Mucosa of gallbladder (tissue), 1 donor: Measurements from ENCODE around the gene TUBGCP6. TPM values are rescaled to one million over a fixed set of nuclear protein-coding genes. Genes with fewer than 3 reads are reported as not detected.

Source experiments
- DNase-seq: peaks from one replicate; pipeline ENCODE4 v3.0.0-alpha.2; 2020; ENCODE audit warnings: low spot score
- total RNA-seq: library from RNA; stranded (reverse); gene quantifications from one replicate; pipeline ENCODE4 v1.2.1, GENCODE V29; 2021
- donor health status: DM: no; HTN: no; CAD: no.

TUBGCP6 gene
- total RNA-seq, 1 donor from 2014 or later = 64.4 TPM

DNA sequence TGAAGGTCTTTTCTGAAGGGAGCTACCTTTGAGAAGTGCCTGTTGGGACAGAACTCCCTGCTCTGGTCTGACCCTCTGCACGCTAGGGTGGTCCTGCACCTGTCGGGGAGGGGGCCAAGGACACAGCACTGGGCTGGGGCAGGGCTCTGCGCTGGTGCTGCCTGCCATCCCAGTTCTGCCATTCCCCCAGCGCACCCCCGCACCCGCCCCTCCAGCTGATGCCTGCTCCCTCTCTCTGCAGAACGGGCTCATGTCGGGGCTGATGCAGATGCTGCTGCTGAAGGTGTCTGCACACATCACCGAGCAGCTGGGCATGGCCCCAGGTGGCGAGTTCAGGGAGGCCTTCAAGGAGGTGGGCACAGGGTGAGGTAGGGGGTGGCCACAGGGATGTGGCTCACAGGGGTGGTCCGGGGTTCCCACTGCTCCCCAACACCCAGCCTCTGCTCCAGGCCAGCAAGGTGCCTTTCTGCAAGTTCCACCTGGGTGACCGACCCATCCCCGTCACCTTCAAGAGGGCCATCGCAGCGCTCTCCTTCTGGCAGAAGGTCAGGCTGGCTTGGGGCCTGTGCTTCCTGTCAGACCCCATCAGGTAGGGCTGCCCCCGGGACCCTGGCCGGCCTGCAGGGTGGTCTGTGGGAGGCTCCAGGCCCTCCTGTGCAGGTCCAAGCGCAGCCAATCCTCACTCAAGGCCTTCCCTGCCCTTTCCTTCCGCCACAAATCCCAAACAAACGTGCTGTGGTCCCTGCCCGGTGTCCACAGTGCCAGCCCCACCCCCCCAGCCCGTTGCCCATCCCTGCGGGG, 47.6 kb downstream of the TUBGCP6 start:
- DNase-seq = no peak

GRCh38 chr22:50196256-50196655, 48.6 kb downstream of the TUBGCP6 start:
- no peak for DNase-seq

DNA sequence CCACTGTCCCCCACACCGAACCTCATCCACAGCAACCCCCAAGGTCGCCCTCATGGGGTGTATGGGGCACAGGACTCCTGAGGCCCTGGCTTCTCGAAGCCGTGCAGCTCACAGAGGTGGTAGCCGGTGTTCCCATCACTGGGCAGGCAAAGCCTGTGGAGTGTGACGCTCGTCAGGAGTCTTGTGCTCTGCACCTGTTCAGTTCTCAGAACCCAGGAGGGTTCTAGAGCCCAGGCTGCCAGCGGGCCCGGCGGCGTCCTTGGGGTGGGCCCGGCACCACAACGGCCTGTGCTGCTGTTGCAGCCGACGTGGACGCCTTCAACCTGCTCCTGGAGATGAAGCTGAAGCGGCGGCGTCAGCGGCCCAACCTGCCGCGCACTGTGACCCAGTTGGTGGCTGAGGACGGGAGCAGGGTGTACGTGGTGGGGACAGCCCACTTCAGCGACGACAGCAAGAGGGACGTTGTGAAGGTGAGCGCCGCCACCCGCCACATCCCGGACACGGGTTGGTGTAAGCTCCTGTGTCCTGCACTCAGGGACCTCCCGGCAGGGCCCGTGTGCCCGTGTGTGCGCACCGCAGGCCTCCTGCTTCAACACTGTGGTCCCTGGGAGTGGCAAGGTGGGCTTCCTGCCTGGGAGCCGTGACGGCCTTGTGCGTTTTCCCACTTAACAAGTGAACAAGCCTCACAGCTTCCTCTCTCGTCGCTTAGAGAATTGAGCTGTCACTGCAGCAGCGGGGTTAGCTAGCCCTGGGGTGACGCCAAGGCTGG, 50.6 kb downstream of the TUBGCP6 start:
- no peak for DNase-seq

- DNase-seq = no peak
These were observed 51.2 kb downstream of the TUBGCP6 start for GRCh38 chr22:50193621-50194020.

- no peak for DNase-seq
These were observed 52.2 kb downstream of the TUBGCP6 start for GRCh38 chr22:50192436-50193204.

GRCh38 chr22:50190941-50191741, 53.7 kb downstream of the TUBGCP6 start:
- peak; percentile 49 for DNase-seq

- peak; percentile 76 for DNase-seq
These were observed 54.5 kb downstream of the TUBGCP6 start for GRCh38 chr22:50190182-50190940.

- no peak for DNase-seq
These were observed 55.0 kb downstream of the TUBGCP6 start for GRCh38 chr22:50189849-50190181.

GRCh38 chr22:50189184-50189848, 55.5 kb downstream of the TUBGCP6 start:
- DNase-seq = no peak

DNA sequence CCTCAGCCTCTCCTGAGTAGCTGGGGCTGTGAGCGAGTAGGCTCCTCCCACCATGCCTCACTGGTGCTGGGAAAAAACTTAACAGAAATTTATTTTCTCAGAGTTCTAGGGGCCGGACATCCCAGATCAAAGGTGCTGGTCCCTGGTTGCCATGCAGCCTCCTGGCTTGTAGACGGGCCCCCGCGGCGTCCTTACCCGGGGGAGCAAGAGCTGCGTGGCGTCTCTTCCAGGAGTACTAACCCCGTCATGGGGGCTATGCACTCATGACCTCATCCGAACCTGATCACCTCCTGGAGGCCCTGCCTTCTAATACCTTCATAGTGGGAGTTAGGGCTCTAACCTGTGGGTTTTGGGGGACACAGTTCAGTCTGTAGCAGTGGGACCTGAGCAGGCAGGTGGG, 56.5 kb downstream of the TUBGCP6 start:
- no peak for DNase-seq

- DNase-seq = no peak
These were observed 57.9 kb downstream of the TUBGCP6 start for GRCh38 chr22:50186761-50187523.

GRCh38 chr22:50186181-50186714, 58.6 kb downstream of the TUBGCP6 start:
- no peak for DNase-seq

GRCh38 chr22:50185375-50186087, 59.3 kb downstream of the TUBGCP6 start, which contains the start of gene TRABD:
TRABD (plus strand) TSS chr22:50185913; CDS start chr22:50193061, 7,148 bp downstream.
- peak; percentile 92 for DNase-seq

GRCh38 chr22:50184902-50185374, 59.9 kb downstream of the TUBGCP6 start:
- no peak for DNase-seq

- DNase-seq = peak; percentile 70
These were observed 60.6 kb downstream of the TUBGCP6 start for GRCh38 chr22:50184004-50184901.

DNA sequence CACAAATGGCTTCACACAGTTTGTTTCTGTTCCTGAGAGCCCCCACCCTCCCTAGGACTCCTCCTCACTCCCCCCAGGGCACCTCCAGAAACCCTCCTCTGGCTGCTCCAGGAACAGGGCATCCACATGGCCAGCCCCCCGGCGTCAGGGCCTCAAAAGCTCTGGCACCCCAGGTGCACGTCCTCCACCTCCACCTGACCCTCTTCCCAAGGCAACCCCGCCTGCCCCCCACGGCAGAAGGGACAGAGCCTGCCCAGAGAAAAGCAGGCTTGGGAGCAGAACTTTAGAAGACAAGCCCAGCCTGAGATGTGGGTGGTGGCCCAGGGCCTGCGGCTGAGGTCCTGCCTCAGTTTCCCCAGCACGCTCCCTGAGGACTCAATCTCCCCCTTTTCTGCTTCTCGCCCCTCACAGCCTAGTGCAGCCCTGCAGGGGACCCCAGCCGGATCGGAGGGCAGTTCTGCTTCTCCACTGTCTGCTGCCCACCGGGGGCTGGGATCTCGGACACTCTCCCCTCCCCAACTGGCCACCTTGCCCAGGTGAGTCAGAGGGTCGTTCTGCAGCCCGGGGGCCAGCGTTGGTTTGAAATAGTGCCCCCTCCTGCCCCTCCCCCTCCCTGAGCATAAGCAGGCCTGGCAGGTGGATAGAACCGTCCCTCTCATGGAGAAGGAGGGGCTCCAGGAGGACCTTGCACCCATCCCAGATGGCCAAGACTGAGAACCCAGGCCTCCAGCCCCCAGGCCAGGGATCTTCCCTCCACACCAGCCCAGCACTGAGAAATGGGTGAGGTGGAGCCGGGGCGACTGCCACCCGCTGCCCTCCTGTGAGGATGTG, 61.5 kb downstream of the TUBGCP6 start:
- no peak for DNase-seq
